ENCODE results near the gene ACTRT1.

ACTRT1 gene

DNA sequence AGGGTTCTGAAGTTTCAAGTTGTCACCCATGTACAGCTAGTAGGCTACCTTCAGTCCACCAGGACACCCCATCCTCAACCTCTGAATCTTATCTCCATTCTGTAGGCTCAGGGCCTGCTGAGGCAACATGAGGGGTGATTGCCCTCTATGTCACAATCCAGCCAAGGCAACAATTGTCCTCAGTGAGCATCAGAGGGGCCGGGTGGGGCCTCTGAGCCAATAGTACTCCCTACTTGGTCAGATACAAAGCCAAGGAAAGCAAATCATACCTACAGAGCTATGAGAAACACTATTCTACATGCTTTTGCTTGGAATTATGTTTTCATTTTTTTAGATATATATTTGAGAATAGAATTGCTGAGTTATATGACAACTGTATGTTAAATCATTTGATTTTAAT lies at the start of gene ACTRT1:
Gene ACTRT1 (minus strand): TSS at position 101 of the 400 bp plus-strand sequence. CDS start 197 bp downstream, outside the sequence.
- DNase-seq (ENCODE audit: low read depth), result no peak

DNA sequence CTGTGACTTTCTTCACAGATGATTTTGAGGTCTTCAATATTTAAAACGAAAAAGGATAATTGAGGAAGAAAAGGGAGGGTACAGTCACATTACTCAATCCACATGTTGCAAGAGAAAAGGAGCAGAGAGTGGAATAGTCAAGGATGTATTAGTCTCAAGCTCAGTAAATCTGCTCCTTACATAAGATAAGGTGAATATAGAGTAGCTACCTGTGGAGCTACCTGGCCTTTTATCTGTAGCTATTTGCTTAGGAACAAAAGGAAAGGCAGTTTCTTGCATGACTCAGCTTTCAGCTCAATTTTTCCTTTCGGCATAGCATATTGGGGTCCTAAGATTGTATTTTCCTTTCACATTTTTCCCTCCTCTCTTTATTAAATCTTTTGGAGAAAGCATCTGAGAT lies 26.3 kb upstream of the ACTRT1 start:
- DNase-seq (ENCODE audit: low read depth), result no peak

GRCh38 chrX:128057421-128057820 lies 5.2 kb upstream of the ACTRT1 start:
- DNase-seq (ENCODE audit: low read depth), result no peak

- DNase-seq (ENCODE audit: low read depth), result no peak
Observed at GRCh38 chrX:128051526-128051925, 677 bp downstream of the ACTRT1 start.

DNA sequence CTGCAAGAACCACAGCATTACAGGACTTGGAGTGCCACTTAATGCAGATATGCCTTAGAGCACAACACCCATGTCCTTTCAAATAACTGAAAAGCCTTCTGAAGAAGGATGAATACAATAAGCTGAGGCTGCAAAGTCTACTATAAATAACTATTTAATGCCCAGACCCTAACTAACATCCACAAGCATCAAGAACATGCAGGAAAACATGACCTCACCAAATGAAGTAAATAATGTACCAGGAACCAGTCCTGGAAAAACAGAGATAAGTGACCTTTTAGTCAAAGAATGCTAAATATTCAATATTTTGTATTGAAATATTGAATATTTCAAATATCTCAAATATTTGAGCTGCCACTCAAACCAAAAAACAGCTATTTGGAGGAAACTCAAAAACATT lies 16.9 kb downstream of the ACTRT1 start:
- no peak for DNase-seq (ENCODE audit: low read depth)

GRCh38 chrX:128021566-128021965 lies 30.6 kb downstream of the ACTRT1 start:
- DNase-seq (ENCODE audit: low read depth), result no peak

- DNase-seq (ENCODE audit: low read depth), result no peak
Observed at GRCh38 chrX:128020701-128021100, 31.5 kb downstream of the ACTRT1 start.

DNA sequence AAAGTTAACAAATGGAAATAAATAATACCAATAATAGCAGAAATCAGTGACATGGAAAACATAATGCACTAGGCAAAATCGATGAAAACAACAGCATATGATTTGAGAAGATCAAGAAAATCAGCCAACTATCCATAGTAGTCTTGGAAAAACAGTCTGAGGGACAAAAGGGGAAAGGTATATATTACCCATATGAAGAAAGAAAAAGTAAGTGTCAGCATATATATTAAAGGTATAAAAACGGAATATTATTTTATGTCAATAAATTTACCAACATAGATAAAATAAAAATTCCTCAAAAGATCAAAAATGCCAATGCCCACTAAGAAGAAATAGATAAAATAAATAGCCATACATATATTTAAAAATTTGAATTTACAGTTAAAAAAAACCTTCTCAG lies 33.0 kb downstream of the ACTRT1 start:
- DNase-seq (ENCODE audit: low read depth), result no peak

GRCh38 chrX:128012015-128012414 lies 40.2 kb downstream of the ACTRT1 start:
- DNase-seq (ENCODE audit: low read depth), result no peak

GRCh38 chrX:128007882-128008281 lies 44.3 kb downstream of the ACTRT1 start:
- DNase-seq (ENCODE audit: low read depth), result no peak
